Ishikawa (cell line): ENCODE data around the gene MT1M.

ENCODE experiments used
- CEBPB ChIP-seq: IDR thresholded peaks from 2 replicates; pipeline ENCODE4 v1.6.1; 2012
- CREB1 ChIP-seq: IDR thresholded peaks from 2 replicates; pipeline ENCODE4 v1.6.1; 2012; ENCODE audit warnings: low read depth
- EGR1 ChIP-seq: IDR thresholded peaks from 2 replicates; pipeline ENCODE4 v1.6.1; 2012
- EP300 ChIP-seq: IDR thresholded peaks from 2 replicates; pipeline ENCODE4 v1.6.1; 2012; ENCODE audit warnings: borderline replicate concordance
- FOXM1 ChIP-seq: IDR thresholded peaks from 2 replicates; pipeline ENCODE4 v1.6.1; 2012; ENCODE audit warnings: low read depth, borderline replicate concordance
- NFIC ChIP-seq: IDR thresholded peaks from 2 replicates; pipeline ENCODE4 v1.6.1; 2012
- RAD21 ChIP-seq: IDR thresholded peaks from 2 replicates; pipeline ENCODE4 v1.6.1; 2012; ENCODE audit warnings: low read depth
- TAF1 ChIP-seq: IDR thresholded peaks from 2 replicates; pipeline ENCODE4 v1.6.1; 2012; ENCODE audit warnings: low read depth, mild to moderate bottlenecking
- TCF12 ChIP-seq: IDR thresholded peaks from 2 replicates; pipeline ENCODE4 v1.6.1; 2012; ENCODE audit warnings: low read depth
- TEAD4 ChIP-seq: IDR thresholded peaks from 2 replicates; pipeline ENCODE4 v1.6.1; 2012
- USF1 ChIP-seq: IDR thresholded peaks from 2 replicates; pipeline ENCODE4 v1.6.1; 2012
- YY1 ChIP-seq: IDR thresholded peaks from 2 replicates; pipeline ENCODE4 v1.6.1; 2012; ENCODE audit warnings: low read depth
- ZBTB7A ChIP-seq: IDR thresholded peaks from 2 replicates; pipeline ENCODE4 v1.6.1; 2012; ENCODE audit warnings: low read depth
- TF ChIP-seq, protein P1 (sequence below): IDR thresholded peaks from 2 replicates; pipeline ENCODE4 v1.6.1; 2012; ENCODE audit warnings: low read depth, mild to moderate bottlenecking
- TF ChIP-seq, protein P2 (sequence below): IDR thresholded peaks from 2 replicates; pipeline ENCODE4 v1.6.1; 2012

The MT1M gene

GRCh38 chr16:56632848-56633365, 448 bp downstream of the MT1M start:
- TF ChIP-seq TAF1 (no peak), TEAD4 (no peak), FOXM1 (no peak), NFIC (no peak), CREB1 (no peak), USF1 (no peak), ZBTB7A (no peak), YY1 (no peak)
- TF ChIP-seq, protein P1, sequence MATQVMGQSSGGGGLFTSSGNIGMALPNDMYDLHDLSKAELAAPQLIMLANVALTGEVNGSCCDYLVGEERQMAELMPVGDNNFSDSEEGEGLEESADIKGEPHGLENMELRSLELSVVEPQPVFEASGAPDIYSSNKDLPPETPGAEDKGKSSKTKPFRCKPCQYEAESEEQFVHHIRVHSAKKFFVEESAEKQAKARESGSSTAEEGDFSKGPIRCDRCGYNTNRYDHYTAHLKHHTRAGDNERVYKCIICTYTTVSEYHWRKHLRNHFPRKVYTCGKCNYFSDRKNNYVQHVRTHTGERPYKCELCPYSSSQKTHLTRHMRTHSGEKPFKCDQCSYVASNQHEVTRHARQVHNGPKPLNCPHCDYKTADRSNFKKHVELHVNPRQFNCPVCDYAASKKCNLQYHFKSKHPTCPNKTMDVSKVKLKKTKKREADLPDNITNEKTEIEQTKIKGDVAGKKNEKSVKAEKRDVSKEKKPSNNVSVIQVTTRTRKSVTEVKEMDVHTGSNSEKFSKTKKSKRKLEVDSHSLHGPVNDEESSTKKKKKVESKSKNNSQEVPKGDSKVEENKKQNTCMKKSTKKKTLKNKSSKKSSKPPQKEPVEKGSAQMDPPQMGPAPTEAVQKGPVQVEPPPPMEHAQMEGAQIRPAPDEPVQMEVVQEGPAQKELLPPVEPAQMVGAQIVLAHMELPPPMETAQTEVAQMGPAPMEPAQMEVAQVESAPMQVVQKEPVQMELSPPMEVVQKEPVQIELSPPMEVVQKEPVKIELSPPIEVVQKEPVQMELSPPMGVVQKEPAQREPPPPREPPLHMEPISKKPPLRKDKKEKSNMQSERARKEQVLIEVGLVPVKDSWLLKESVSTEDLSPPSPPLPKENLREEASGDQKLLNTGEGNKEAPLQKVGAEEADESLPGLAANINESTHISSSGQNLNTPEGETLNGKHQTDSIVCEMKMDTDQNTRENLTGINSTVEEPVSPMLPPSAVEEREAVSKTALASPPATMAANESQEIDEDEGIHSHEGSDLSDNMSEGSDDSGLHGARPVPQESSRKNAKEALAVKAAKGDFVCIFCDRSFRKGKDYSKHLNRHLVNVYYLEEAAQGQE: no peak

DNA sequence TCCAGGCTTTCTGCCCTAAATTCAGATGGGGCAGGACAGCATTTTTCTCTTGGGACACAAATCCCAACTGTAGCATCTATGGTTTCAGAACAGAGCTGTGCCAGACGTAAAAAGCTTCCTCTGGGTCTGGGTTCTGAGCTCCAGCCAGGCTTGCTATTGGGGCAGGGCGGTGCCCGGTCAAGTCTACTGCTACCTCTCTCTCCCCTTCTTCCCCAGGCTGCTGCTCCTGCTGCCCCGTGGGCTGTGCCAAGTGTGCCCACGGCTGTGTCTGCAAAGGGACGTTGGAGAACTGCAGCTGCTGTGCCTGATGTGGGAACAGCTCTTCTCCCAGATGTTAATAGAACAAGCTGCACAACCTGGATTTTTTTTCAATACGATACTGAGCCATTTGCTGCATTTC, 1.1 kb downstream of the MT1M start:
- TF ChIP-seq, protein P2, sequence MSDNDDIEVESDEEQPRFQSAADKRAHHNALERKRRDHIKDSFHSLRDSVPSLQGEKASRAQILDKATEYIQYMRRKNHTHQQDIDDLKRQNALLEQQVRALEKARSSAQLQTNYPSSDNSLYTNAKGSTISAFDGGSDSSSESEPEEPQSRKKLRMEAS: no peak
- TF ChIP-seq RAD21 (no peak), YY1 (no peak), NFIC (no peak), CEBPB (no peak), TEAD4 (no peak), CREB1 (no peak), TCF12 (no peak)
- TF ChIP-seq, protein P1: no peak

- TF ChIP-seq RAD21: no peak
These were observed 2.4 kb downstream of the MT1M start for GRCh38 chr16:56634715-56635440.

DNA sequence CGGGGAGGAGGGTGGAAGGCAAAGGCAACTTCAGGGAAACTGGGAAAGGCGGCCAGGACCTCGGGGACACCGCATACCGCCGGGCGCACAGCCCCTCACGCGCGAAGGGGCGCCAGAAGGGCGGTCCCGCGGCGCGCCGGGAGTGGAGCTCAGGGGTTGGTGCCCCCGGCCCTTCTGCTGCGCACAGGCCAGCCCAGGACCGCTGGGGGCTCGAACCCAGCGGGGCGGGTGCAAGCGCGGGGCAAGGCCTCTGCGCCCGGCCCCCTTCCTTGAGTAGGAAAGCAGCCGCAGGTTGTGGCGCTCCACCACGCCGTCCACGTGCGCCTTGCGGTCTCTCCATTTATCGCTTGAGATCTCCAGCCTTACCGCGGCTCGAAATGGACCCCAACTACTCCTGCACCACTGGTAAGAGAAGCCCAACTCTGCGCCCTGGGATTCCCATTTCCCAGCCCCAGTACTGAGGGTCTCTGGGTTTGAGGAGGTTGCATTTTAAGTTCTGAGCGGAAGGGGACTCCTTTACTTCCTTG, 3.0 kb downstream of the MT1M start:
- TF ChIP-seq CREB1 (no peak), NFIC (no peak), TEAD4 (no peak), TAF1 (no peak), ZBTB7A (no peak), EP300 (no peak), TCF12 (no peak), USF1 (no peak), RAD21 (no peak)

DNA sequence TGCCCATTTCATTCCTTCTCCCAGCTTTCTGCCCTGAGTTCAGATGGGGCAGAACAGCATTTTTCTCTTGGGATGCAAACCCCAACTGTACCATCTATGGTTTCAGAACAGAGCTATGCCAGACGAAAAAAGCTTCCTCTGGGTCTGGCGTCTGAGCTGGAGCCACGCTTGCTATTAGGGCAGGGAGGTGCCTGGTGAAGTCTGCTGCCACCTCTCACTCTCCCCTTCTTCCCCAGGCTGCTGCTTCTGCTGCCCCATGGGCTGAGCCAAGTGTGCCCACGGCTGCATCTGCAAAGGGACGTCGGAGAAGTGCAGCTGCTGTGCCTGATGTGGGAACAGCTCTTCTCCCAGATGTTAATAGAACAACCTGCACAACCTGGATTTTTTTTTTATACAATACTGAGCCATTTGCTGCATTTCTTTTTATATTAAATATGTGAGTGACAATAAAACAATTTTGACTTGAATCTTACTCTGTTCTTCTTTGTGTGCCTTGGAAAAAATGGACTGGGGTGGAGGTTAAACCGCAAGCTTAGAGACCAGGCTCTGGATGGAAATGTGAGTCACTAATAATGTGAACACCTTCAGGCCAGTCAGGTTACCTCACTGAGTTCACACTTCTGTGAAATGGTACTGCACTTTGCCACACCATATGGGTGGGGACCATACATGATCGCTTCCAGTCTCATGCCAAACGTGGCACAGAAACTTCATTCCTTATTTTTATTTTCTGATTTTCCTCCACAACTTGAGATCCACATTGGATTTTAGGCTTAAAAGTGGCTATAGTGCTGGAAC, 4.4 kb downstream of the MT1M start:
- no peak for TF ChIP-seq EGR1

DNA sequence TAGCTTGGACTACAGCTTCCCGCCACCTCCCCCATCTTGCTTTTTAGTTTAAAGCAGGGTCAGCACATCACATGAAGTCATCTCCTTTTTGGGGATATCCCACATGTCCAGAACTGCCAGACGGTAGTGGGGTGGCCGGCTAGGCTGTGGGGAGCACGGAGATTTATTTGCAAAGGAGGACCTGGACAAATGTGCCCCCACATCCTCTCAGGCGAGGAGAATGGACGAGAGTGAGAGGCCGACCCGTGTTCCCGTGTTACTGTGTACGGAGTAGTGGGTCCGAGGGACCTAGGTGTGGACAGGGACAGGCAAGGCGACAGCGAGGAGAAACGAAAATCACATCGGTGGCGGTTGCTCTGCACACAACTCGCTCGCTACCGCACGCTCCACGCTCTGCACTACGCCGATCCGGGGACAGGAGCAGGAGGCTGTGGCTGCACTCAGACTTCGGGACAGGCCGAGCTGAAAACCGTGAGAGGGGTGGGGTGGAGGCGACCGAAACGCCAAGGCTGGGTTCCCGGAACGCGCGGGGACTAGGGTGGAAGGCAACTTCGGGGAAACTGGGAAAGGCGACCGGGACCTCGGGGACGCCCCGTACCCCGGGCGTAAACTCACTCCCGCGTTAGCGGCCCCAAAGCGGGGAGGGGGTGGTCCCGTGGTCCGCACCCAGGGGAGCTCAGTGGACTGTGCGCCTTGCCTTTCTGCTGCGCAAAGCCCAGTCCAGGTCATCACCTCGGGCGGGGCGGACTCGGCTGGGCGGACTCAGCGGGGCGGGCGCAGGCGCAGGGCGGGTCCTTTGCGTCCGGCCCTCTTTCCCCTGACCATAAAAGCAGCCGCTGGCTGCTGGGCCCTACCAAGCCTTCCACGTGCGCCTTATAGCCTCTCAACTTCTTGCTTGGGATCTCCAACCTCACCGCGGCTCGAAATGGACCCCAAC, 5.6 kb downstream of the MT1M start, which contains the start of gene MT1A:
TSS of gene MT1A (plus strand) at position 853 of the 937 bp plus-strand sequence. CDS start at position 926, 73 bp downstream.
- no peak for TF ChIP-seq ZBTB7A
- TF ChIP-seq TEAD4: no peak
- TF ChIP-seq USF1: no peak
- no peak for TF ChIP-seq EGR1
- TF ChIP-seq, protein P1: no peak
- TF ChIP-seq RAD21: no peak
- no peak for TF ChIP-seq FOXM1
- TF ChIP-seq, protein P2: no peak
- no peak for TF ChIP-seq CREB1
